Left ventricle myocardium inferior (tissue), 1 donor: ENCODE results near the gene NBAS. TPM values are rescaled to one million over a fixed set of nuclear protein-coding genes. Genes with fewer than 3 reads are reported as not detected.
A peak's percentile ranks its signal among the peaks of the same experiment; 100 is the strongest.

Experiments used
- DNase-seq: peaks from one replicate; pipeline ENCODE4 v3.0.0-alpha.2; 2020
- H3K27ac ChIP-seq: fragments of 200-600 bp; replicated peaks from 2 replicates; pipeline ENCODE4 v1.8.0; 2021
- H3K27me3 ChIP-seq: fragments of 200-600 bp; 2 replicates; pipeline ENCODE4 v1.8.0; 2021; ENCODE audit warnings: low read depth
- H3K36me3 ChIP-seq: fragments of 200-600 bp; 2 replicates; pipeline ENCODE4 v1.8.0; 2021
- H3K4me1 ChIP-seq: fragments of 200-600 bp; 2 replicates; pipeline ENCODE4 v1.8.0; 2021
- H3K4me3 ChIP-seq: fragments of 200-600 bp; 2 replicates; pipeline ENCODE4 v1.8.0; 2021; ENCODE audit warnings: mild to moderate bottlenecking, moderate library complexity
- H3K9me3 ChIP-seq: fragments of 200-600 bp; replicated peaks from 2 replicates; pipeline ENCODE4 v1.8.0; 2021
- CTCF ChIP-seq: fragments of 200-600 bp; IDR thresholded peaks from 2 replicates; pipeline ENCODE4 v1.8.0; 2021; ENCODE audit warnings: antibody characterized with exemption, mild to moderate bottlenecking, borderline replicate concordance
- intact Hi-C: fragments of 100-400 bp; cut with micrococcal nuclease; formaldehyde crosslinking; loops from one replicate; pipeline ENCODE4 v1.11.0; 2022
- total RNA-seq: library from RNA; stranded (reverse); fragmentation: NEBNext Ultra II Directional; extraction: Animal tissue kit (Norgen Biotek cat#: 25700); gene quantifications from one replicate; pipeline ENCODE4 v1.2.1, GENCODE V29; 2021
- donor health status: DM: no; HTN: yes; CAD: no; lungs with severe emphysema.

NBAS gene
- total RNA-seq, 1 donor from 2014 or later, result 50.6 TPM

- H3K9me3 ChIP-seq, result no peaks in the 10 kb centered on the region
- intact Hi-C loops, result no loop called here
- H3K27ac ChIP-seq, result no peak overlapping the region
- no peaks in the 10 kb centered on the region for H3K36me3 ChIP-seq
- no peak overlapping the region for H3K4me3 ChIP-seq
- DNase-seq, result no peak
- H3K4me1 ChIP-seq, result no peaks in the 10 kb centered on the region
- no peak for TF ChIP-seq CTCF
- no peaks in the 10 kb centered on the region for H3K27me3 ChIP-seq
Observed at GRCh38 chr2:15580451-15580850, 19.3 kb upstream of the NBAS start.

- TF ChIP-seq CTCF, result no peak
- H3K9me3 ChIP-seq, result no peaks in the 10 kb centered on the region
- DNase-seq, result no peak
Observed at GRCh38 chr2:15579641-15580040, 18.5 kb upstream of the NBAS start.

GRCh38 chr2:15577071-15577735, 16.1 kb upstream of the NBAS start:
- Histone ChIP-seq H3K4me1 (no peaks in the 10 kb centered on the region), H3K27ac (no peak overlapping the region), H3K27me3 (no peaks in the 10 kb centered on the region), H3K9me3 (no peaks in the 10 kb centered on the region), H3K36me3 (no peaks in the 10 kb centered on the region), H3K4me3 (no peak overlapping the region)
- peak; percentile 84 for TF ChIP-seq CTCF
- peak; percentile 73 for DNase-seq
- intact Hi-C loops, result no loop called here

More at GRCh38 chr2:15579641-15580040, 18.5 kb upstream of the NBAS start:
- no peaks in the 10 kb centered on the region for H3K4me1 ChIP-seq
- H3K4me3 ChIP-seq, result no peak overlapping the region
- intact Hi-C loops, result no loop called here
- H3K27ac ChIP-seq, result no peak overlapping the region
- H3K36me3 ChIP-seq, result no peaks in the 10 kb centered on the region
- H3K27me3 ChIP-seq, result no peaks in the 10 kb centered on the region

- intact Hi-C loops, result no loop called here
- Histone ChIP-seq H3K4me1 (no peaks in the 10 kb centered on the region), H3K27ac (no peak overlapping the region), H3K36me3 (no peaks in the 10 kb centered on the region), H3K27me3 (no peaks in the 10 kb centered on the region), H3K9me3 (no peaks in the 10 kb centered on the region), H3K4me3 (no peak overlapping the region)
- TF ChIP-seq CTCF, result no peak
- DNase-seq, result no peak
Observed at GRCh38 chr2:15571729-15572128, 10.6 kb upstream of the NBAS start.

GRCh38 chr2:15570104-15570503, 9.0 kb upstream of the NBAS start:
- no peak overlapping the region for H3K27ac ChIP-seq
- no peak for TF ChIP-seq CTCF
- intact Hi-C loops, result no loop called here
- no peaks in the 10 kb centered on the region for H3K36me3 ChIP-seq
- no peak overlapping the region for H3K4me3 ChIP-seq
- no peaks in the 10 kb centered on the region for H3K9me3 ChIP-seq
- H3K4me1 ChIP-seq, result no peaks in the 10 kb centered on the region
- H3K27me3 ChIP-seq, result no peaks in the 10 kb centered on the region
- DNase-seq, result no peak
